ENCODE results near the gene KRTAP5-4. TPM values are rescaled to one million over a fixed set of nuclear protein-coding genes. Genes with fewer than 3 reads are reported as not detected.

Gene KRTAP5-4
- polyA plus RNA-seq, 4 donors: not detected

DNA sequence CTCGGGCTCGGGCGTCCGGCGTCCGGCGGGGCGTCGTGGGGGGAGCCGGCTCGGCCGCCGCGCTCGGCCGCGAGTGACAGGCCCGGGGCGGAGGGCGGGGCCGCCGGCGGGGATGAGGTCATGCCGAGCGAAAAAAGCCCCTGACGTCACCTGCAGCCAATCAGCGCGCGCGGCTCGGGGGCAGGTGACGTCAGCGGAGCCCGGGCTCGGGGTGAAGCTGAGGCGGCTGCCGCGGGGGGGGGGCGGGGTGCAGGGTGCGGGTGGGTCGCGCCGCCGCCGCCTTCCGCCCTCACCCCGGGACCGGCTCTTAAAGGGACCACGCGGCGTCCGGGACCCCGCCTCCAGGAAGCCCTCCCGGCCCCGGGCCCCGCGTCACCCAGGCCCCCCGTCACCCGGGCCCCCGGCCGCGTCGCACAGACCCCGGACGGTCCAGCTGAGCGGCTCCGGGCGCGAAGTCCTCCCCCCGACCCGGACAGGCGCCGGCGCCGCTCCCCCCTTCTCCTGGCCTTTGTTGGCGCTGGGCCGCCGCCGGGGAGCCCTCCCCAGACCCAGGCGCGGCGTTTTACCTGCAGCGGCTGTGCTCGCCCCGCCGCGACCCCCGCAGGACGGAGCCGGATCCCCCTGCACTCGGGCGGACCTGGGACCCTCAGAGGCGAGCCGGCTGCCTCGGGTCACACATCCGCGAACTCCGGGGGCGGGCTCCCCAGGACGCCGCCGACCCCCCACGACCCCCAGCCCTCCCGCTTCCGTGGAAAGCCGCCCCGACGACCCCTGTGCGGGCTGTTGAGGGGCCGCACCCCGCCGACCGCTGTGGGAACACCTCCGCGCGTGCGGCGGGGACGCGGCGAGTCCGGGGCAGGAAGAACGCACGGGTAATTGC lies 49.5 kb downstream of the KRTAP5-4 start, which contains the start of gene DUSP8:
TSS of gene DUSP8 (minus strand) at position 75 of the 880 bp plus-strand sequence. CDS start 6,445 bp downstream, outside the sequence.
- Histone ChIP-seq H3K27me3 (ENCODE audit: control insufficient read depth in 3 of 3, insufficient read depth in 3 of 3, low read length in 3 of 3) (peaks cover 0 to 14% (median 0%) of the 10 kb centered on the region in 3 donors), H3K4me1 (ENCODE audit: control insufficient read depth in 3 of 3, insufficient read depth in 2 of 3, low read depth in 1 of 3, low read length in 2 of 3) (peaks cover 0 to 53% (median 2%) of the 10 kb centered on the region in 3 donors), H3K36me3 (ENCODE audit: control insufficient read depth in 3 of 3, insufficient read depth in 2 of 3, low read depth in 1 of 3, low read length in 3 of 3) (peaks cover 0 to 27% (median 0%) of the 10 kb centered on the region in 3 donors), H3K4me3 (ENCODE audit: low read depth in 1 of 3, low read length in 3 of 3) (peak within 1 kb of the TSS; percentile 61 to 76 (median 75)), H3K27ac (ENCODE audit: low read depth in 1 of 3, low read length in 2 of 3) (peak within 1 kb of the TSS; percentile 71 to 96 (median 88)), H3K9me3 (ENCODE audit: control insufficient read depth in 2 of 2, insufficient read depth in 1 of 2, low read depth in 1 of 2, low read length in 1 of 2) (no peaks in the 10 kb centered on the region)
- peak; percentile 89 to 98 for DNase-seq
- FAIRE-seq: no peak
- 0 to 1% (median 1%) methylated on average over 56 to 121 of the region's 124 CpGs for WGBS, 3 donors

DNA sequence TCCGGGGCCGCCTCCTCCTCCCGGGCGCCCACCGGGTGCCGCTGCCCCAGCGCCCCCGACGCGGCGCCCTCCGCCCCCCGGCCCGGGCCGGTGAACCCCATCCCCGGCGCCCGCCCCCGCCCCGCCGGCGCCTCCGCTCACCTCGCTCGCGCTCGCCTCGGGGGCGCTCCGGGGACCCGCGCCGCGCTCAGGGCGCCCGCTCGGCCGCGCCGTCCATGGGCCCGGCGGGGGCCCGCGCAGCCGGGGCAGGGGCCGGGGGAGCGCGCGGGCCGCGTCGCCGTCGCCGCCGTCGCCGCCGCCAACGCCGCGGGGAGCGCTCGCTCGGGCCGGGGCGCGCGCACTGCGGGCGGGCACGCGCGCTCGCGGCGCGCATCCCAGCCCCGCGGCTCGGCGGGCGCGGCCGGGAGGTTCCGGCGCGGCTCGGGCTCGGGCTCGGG lies 50.2 kb downstream of the KRTAP5-4 start:
- Histone ChIP-seq H3K4me1 (ENCODE audit: control insufficient read depth in 3 of 3, insufficient read depth in 2 of 3, low read depth in 1 of 3, low read length in 2 of 3) (peaks cover 0 to 60% (median 2%) of the 10 kb centered on the region in 3 donors), H3K27ac (ENCODE audit: low read depth in 1 of 3, low read length in 2 of 3) (peak overlapping the region in 2 of 3 donors; percentile 4 to 94), H3K36me3 (ENCODE audit: control insufficient read depth in 3 of 3, insufficient read depth in 2 of 3, low read depth in 1 of 3, low read length in 3 of 3) (peaks cover 0 to 30% (median 0%) of the 10 kb centered on the region in 3 donors), H3K9me3 (ENCODE audit: control insufficient read depth in 2 of 2, insufficient read depth in 1 of 2, low read depth in 1 of 2, low read length in 1 of 2) (no peaks in the 10 kb centered on the region), H3K27me3 (ENCODE audit: control insufficient read depth in 3 of 3, insufficient read depth in 3 of 3, low read length in 3 of 3) (peaks cover 0 to 14% (median 0%) of the 10 kb centered on the region in 3 donors), H3K4me3 (ENCODE audit: low read depth in 1 of 3, low read length in 3 of 3) (peak overlapping the region; percentile 39 to 76 (median 75))
- FAIRE-seq (no peak), DNase-seq (no peak)
- 1% methylated on average over 37 to 91 of the region's 91 CpGs; no CpG with 5 or more reads in 1 of the 3 donors for WGBS, 3 donors

Other genes with a start within 250 kb of the KRTAP5-4 start
- gene BRSK2, start 232.2 kb downstream of the KRTAP5-4 start, polyA plus RNA-seq: 1 to 10 TPM in 2 of 4 donors, under 1 TPM in 1, not detected in 1; 0.27 to 7.9 (median 3.3) TPM
- gene MOB2, start 135.4 kb downstream of the KRTAP5-4 start, polyA plus RNA-seq: 10 to 100 TPM; 28.3 to 48.6 (median 42.0) TPM
- gene DUSP8, start 49.9 kb downstream of the KRTAP5-4 start, polyA plus RNA-seq: 10 to 100 TPM in 1 of 4 donors, 1 to 10 TPM in 3; 3.1 to 15.0 (median 7.1) TPM
- gene KRTAP5-1, start 36.9 kb downstream of the KRTAP5-4 start, polyA plus RNA-seq: 1 to 10 TPM in 1 of 4 donors, not detected in 3; 2.0 TPM
- gene KRTAP5-2, start 23.8 kb downstream of the KRTAP5-4 start, polyA plus RNA-seq: under 1 TPM in 1 of 4 donors, not detected in 3; 0.07 TPM
- not detected for gene KRTAP5-3, start 13.7 kb downstream of the KRTAP5-4 start, polyA plus RNA-seq
- gene KRTAP5-5, start 7.6 kb upstream of the KRTAP5-4 start, polyA plus RNA-seq: under 1 TPM in 1 of 4 donors, not detected in 3; 0.65 TPM
- not detected for gene KRTAP5-6, start 75.1 kb upstream of the KRTAP5-4 start, polyA plus RNA-seq
- gene IFITM10, start 128.5 kb upstream of the KRTAP5-4 start, polyA plus RNA-seq: under 1 TPM in 3 of 4 donors, not detected in 1; 0.32 to 0.54 (median 0.43) TPM
- gene CTSD, start 141.8 kb upstream of the KRTAP5-4 start, polyA plus RNA-seq: 100 to 1,000 TPM; 537 to 799 (median 556) TPM
- gene SYT8, start 212.9 kb upstream of the KRTAP5-4 start, polyA plus RNA-seq: 10 to 100 TPM in 2 of 4 donors, 1 to 10 TPM in 2; 3.1 to 46.5 (median 24.2) TPM
- gene TNNI2, start 216.8 kb upstream of the KRTAP5-4 start, polyA plus RNA-seq: 1 to 10 TPM in 3 of 4 donors, under 1 TPM in 1; 0.49 to 8.9 (median 8.2) TPM
- 10 to 100 TPM in 3 of 4 donors, 1 to 10 TPM in 1; 4.5 to 45.1 (median 22.3) TPM for gene LSP1, start 230.9 kb upstream of the KRTAP5-4 start, polyA plus RNA-seq

All from small intestine (tissue), 7 donors.